SHP77 (cell line): Measurements from ENCODE around the gene LAPTM4A.
"Not testable (repeated sequence)": the region's sequence is repeated elsewhere in the genome, so short reads cannot be mapped to it uniquely, and the experiment has no call there.

Experiments used
- DNase-seq, 2 experiments: peaks; one replicate each; lab custom pipeline; 2025; lab: John Stamatoyannopoulos, UW

LAPTM4A gene

GRCh38 chr2:20051532-20052228 is at the start of gene LAPTM4A:
Gene LAPTM4A (minus strand): TSS chr2:20051628. CDS start chr2:20051520, 108 bp downstream.
- DNase-seq: peak; percentile 99

DNA sequence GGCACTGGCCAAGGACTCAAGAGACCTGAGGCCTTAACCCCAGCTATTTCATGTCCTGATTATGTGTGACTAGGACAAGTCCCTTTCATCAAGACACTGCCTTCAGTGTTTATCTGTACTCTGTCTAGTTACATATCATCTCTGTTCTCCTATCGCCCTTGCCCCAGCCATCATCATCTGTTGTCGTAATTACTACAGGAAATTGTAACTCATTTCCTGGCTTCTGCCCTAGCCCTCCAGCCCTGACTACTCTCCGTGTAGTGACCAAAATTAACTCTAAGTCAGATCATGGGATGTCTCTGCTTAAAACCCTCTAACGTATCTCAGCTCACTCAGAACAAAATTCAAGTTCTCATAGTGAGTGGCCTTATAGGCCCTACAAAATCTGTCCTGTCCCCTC is 49.3 kb upstream of the LAPTM4A start:
- DNase-seq: no peak

GRCh38 chr2:20099780-20100179 is 48.4 kb upstream of the LAPTM4A start:
- DNase-seq: no peak

DNA sequence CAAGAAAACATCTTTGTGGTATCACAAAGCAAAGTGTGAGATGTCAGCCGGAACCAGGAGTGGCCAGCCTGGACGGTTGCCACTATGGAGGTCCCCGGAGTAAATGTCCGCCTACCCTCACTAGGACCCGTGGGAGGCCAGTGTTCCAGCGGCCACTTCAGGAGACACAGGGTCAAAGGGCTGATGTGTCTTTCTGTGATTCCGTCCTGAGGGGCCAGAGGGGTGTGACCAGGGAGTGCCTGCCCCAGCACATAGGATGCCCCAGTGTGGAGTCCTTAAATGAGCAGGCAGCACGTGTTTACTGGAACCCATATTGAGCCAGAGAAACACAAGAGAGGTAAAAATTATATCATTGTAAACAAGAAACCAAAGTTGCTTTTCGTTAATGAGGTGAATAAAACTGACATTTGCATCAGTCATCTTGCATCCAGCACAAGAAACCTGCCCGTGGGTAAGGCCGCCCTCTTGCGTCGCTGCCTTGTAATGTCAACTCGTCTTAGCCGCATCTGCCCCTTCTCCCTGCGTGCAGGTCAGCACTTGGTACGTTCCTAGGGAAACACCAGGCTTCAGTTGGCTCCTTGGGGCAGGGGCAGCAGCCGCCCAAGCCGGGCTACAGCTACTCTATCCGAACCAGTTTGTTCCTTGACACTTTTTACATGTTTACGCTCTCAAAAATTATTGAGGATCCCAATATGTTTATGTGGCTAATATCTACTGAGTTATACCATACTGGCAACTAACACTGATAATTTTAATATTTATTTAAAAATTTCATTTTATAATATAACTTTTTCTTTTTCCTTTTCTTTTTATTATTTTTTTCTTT is 46.7 kb upstream of the LAPTM4A start:
- DNase-seq: peak; percentile 81 to 82

DNA sequence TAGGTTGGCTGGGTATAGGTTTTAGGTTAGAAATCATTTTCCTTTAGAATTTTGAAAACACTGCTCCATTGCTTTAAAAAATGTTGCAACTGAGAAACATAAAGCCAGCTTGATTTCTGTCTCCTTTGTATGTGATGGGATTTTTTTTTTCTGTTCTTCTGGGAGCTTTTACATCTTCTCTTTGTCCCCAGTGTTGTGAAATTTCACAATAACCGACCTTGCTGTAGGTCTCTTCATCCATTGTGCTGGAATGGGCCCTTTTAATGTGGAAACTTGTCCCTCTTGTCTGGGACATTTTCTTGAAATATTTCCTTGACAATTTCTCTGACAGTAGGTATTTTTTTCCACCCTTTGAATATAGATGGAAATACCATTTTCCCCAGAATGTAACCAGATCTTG is 44.0 kb upstream of the LAPTM4A start:
- DNase-seq: no peak

- no peak for DNase-seq
These were observed 43.5 kb upstream of the LAPTM4A start for GRCh38 chr2:20094955-20095354.

DNA sequence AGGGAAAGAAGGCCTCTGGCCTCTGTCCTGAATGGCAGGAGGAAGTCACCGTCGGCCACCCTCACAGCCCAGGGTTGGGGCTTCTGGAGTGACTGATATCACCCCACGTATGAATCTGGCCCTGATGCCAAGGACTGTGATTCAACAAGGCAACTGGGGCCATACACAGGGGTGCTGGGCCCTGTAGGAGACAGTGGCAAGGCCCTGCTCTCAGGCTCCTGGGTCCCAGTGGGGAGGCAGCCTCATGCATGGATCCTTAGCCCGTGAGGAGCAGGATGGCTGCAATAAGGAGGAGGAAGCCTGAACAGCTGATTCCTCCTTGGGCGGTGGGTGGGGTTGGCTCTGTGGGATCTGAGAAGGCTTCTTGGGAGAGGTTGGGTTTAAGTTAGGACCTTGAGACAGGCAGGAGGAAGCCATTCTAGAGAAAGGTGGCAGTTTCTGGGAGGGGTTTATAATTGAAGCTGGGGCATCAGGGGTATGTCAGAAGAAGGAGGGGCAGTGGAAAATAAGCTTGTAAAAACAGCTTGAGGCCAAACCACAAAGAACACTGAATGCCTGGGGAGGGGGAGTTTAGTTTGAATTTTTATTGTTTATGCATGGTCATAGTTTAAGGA is 42.8 kb upstream of the LAPTM4A start:
- DNase-seq: no peak

GRCh38 chr2:20093263-20094141 is 42.1 kb upstream of the LAPTM4A start:
- DNase-seq: peak; percentile 20 to 39

- DNase-seq: no peak
These were observed 41.4 kb upstream of the LAPTM4A start for GRCh38 chr2:20092901-20093235.

GRCh38 chr2:20092226-20092900 is 40.9 kb upstream of the LAPTM4A start:
- DNase-seq: no peak

DNA sequence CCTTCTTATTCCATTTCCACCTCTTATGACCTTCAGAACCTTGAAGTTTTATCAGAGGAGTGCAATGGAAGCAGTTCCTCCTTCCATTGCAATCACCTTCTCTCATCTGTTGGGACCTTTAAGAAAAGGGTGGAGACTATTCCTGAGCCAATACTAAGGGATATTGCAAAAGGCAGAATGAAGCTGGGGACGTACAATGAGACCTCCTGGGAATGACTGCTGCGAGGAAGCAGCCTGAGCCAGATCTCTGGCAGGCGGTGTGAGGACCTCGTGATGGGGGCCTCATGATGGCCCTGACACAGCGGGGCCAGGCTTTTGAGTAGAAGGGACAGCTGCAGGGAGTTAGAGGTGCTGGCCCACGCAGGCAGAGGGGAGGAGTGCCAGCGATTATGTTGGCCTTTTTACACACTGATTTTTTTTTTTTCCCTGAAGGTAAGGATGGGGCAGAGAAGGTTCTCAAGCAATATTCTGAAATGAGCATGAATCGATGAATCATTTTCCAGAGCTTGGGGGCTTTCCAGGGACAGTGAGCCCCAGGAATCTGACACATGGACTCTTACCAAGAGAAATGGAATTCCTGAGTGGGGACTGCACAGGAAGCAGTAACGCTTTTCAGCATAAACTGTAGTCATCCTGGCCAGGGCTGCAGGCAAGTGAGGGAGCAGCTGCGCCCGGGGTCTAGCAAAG is 40.0 kb upstream of the LAPTM4A start:
- no peak for DNase-seq

DNA sequence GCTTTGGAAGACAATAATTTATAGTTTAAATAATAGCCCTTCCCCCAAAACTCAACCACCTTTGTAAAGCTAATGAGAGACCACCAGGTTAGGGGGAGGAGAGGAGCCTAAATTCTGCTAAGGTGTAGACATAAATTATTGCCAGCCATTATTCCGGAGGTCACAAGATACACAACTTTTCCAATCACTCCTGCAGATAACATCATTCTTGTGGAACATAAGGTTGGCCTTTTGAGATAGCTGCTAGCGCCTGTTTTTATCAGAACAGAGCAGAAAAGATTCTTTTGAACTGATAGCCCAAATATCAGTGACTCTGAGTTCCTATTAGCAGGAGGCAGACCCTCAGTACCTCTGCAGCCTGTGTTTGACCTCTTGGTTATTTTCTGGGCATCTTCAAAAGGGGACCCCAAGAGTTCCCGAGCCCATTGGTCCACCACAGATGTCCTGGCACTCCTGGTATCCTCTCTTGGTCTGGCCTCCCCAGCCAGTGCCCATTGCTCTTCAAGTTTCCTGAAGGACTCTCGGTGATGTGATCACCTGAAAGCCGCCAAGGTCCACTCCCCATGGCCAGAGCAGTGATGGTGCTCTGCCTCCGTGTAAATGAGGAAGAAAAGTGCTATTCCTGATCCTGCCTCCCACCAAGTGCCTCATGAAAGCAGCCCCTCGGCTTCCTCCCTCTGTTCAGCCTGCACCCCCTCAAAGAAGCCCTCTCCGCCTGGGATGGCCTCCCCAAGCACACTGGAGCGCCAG is 38.5 kb upstream of the LAPTM4A start:
- no peak for DNase-seq

DNA sequence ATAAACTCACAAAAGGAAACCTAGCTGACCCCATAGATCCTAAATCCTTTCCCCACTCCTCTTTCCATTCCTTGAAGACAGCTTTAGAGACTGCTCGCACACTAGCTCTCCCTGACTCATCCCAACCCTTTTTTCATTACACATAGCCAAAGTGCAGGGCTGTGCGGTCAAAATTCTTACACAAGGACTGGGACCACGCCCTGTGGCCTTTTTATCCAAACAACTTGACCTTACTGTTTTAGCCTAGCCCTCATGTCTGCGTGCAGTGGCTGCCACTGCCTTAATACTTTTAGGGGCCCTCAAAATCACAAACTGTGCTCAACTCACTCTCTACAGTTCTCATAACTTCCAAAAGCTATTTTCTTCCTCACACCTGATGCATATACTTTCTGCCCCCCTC is 34.5 kb upstream of the LAPTM4A start:
- DNase-seq: not testable (repeated sequence)

DNA sequence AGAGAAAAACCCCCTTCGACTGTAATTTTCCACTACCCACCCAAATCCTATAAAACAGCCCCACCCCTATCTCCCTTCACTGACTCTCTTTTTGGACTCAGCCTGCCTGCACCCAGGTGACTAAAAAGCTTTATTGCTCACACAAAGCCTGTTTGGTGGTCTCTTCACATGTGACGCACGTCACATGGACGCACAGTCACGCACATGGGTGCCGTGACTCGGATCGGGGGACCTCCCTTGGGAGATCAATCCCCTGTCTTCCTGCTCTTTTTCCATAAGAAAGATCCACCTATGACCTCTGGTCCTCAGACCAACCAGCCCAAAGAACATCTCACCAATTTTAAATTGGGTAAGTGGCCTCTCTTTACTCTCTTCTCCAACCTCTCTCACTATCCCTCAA is 31.4 kb upstream of the LAPTM4A start:
- not testable (repeated sequence) for DNase-seq

DNA sequence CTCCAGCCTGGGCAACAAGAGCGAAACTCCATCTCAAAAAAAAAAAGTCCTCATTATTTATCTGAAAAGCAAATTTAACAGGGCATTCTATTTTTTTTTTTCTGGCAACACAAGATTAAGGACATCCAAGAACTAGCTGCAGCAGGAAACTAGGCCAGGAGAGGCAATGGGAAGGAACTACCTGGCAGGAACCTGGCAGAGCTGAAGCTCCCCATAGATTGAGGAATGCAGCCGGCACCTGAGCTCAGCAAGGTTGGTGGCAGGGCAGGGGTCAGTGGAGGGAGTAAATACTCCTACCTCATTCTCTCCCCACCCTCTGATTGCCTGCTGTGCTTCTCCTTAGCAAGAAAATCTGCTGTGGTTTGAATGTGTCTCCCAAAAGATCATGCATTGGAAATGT is 30.4 kb upstream of the LAPTM4A start:
- no peak for DNase-seq

DNA sequence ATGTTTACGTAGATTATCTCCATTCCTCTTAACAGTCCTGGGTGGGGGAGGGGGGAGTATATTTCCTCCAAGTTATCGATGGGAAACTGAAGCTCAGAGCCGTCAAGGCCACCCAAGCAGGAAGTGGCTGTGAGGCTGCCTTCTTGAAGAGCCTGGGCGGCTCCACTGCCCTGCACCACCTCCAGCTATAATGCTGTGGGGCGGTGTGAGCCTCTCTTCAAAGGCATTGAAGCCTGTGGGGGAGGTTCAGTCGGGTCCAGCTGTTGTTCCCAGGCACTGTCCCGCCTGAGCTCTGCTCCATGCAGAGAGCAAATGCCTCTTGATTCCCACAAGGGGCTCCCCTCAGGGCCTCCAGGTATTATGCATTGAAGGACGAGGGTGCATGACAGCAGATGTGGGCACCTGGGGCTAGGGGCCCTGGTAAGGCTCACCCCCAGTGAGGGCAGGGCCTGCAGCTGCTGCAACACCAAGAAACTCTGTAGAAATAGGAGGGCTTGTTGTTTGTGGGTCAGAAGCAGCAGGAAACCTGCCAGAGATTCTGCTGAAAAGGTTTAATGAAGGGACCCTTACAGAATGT is 29.5 kb upstream of the LAPTM4A start:
- DNase-seq: no peak

DNA sequence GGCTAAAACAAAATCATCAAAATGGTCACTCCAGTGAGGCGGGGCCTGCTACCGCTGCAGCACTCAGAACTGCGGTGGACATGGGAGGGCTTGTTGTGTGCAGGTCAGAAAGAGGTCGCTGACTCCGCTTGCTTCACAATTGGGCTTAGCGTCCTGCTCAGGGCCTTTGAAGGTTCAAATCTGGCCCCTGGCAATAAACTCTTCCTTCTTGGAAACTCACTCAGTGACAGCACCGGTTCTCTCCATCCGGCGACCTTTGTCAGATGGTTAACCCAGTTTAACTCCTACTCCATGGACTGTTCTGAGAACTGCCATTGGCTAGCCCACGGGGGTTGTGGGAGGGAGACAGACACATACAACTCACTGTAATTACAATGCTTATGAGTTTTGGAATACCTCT is 29.0 kb upstream of the LAPTM4A start:
- no peak for DNase-seq

DNA sequence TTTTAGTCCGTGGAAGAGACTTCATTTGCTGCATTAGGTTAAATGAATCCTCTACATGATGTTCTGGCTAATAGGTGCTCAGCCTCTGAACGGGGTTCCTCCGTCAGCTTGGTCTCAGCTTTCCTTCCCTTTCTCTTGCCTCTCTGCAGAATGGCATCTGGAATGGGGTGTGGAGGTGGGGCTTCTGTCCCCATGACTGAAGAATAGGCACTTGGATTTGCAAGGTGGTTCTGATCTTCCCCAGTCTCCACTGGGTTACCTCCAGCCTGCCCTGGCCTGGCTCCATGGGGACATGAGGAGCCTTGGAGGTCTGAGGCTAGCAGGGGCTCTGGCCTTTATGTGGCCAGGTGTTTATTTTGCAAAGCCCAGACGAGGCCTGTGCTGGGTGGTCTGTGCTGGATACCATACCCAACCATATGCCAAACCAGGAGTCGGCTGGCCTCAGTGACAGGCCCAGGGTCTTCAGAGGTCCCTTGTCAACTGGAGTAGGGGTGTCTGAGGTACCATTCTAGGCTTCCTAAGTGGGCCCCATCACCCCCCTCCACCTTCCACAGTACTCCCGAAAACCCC is 28.2 kb upstream of the LAPTM4A start:
- DNase-seq: no peak

GRCh38 chr2:20077411-20077940 is 26.0 kb upstream of the LAPTM4A start:
- no peak for DNase-seq
